Measurements from ENCODE around the gene MTARC1.
A peak's percentile ranks its signal among the peaks of the same experiment; 100 is the strongest.

The MTARC1 gene

DNA sequence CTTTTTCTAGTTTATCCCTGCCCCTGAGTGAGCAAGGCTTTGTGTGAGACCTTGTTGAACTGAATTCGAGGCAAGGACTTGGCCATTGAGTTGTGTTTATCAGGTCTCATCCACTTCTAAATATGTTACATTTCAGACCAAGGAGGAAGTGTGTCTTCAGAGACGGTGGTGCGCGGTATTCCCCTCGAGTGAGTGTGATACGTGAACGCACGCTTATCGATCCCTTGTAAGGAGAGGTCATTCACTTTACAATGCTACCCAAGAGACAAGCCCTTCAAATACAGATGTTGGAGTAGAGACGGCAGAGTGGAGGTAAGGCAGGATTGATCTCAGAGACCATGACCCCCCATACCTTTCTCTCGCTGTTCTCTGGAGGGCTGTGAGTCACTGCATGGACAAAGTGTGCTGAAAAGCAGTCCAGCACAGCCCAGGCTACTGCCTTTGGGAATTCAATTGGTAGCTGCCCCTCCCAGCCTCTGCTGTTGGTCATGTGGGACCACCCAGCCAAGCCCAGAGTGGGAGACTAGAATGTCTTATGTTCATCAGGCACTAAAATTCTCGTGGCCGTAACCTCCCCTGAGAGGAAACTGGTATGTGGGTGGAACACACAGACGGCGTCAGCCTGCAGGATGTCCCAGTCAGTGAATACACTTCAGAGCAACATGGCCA is 16.3 kb upstream of the MTARC1 start:
- Histone ChIP-seq H3K27ac (ENCODE audit: insufficient read depth, low read depth, low read length, poor library complexity, severe bottlenecking) (no peak overlapping the region), H3K4me1 (ENCODE audit: control insufficient read depth, insufficient read depth, low read length) (no peaks in the 10 kb centered on the region), H3K9me3 (ENCODE audit: control insufficient read depth, low read length) (no peaks in the 10 kb centered on the region), H3K36me3 (ENCODE audit: control insufficient read depth, insufficient read depth, low read length) (no peaks in the 10 kb centered on the region), H3K4me3 (ENCODE audit: insufficient read depth, low read depth, low read length) (no peak overlapping the region), H3K27me3 (ENCODE audit: control insufficient read depth, insufficient read depth, low read length, poor library complexity, severe bottlenecking) (no peaks in the 10 kb centered on the region)
- 96% methylated on average over 15 of the region's 15 CpGs for WGBS, 2 experiments

- Histone ChIP-seq H3K27me3 (ENCODE audit: control insufficient read depth, insufficient read depth, low read length, poor library complexity, severe bottlenecking) (no peaks in the 10 kb centered on the region), H3K4me1 (ENCODE audit: control insufficient read depth, insufficient read depth, low read length) (no peaks in the 10 kb centered on the region), H3K4me3 (ENCODE audit: insufficient read depth, low read depth, low read length) (no peak overlapping the region), H3K27ac (ENCODE audit: insufficient read depth, low read depth, low read length, poor library complexity, severe bottlenecking) (no peak overlapping the region), H3K36me3 (ENCODE audit: control insufficient read depth, insufficient read depth, low read length) (no peaks in the 10 kb centered on the region), H3K9me3 (ENCODE audit: control insufficient read depth, low read length) (no peaks in the 10 kb centered on the region)
- WGBS, 2 experiments: 84 to 89% methylated on average over 4 of the region's 4 CpGs
These were observed 13.9 kb upstream of the MTARC1 start for GRCh38 chr1:220772846-220773245.

- H3K9me3 ChIP-seq (ENCODE audit: control insufficient read depth, low read length): no peaks in the 10 kb centered on the region
These were observed 11.4 kb upstream of the MTARC1 start for GRCh38 chr1:220775240-220775853.

GRCh38 chr1:220776254-220776653 is 10.5 kb upstream of the MTARC1 start:
- H3K36me3 ChIP-seq (ENCODE audit: control insufficient read depth, insufficient read depth, low read length): no peaks in the 10 kb centered on the region
- no peaks in the 10 kb centered on the region for H3K9me3 ChIP-seq (ENCODE audit: control insufficient read depth, low read length)
- H3K4me3 ChIP-seq (ENCODE audit: insufficient read depth, low read depth, low read length): no peak overlapping the region
- H3K27ac ChIP-seq (ENCODE audit: insufficient read depth, low read depth, low read length, poor library complexity, severe bottlenecking): no peak overlapping the region
- no peaks in the 10 kb centered on the region for H3K27me3 ChIP-seq (ENCODE audit: control insufficient read depth, insufficient read depth, low read length, poor library complexity, severe bottlenecking)
- no peaks in the 10 kb centered on the region for H3K4me1 ChIP-seq (ENCODE audit: control insufficient read depth, insufficient read depth, low read length)
- WGBS, 2 experiments: 92 to 95% methylated on average over 6 to 7 of the region's 7 CpGs

More at GRCh38 chr1:220775240-220775853, 11.4 kb upstream of the MTARC1 start:
- no peak overlapping the region for H3K27ac ChIP-seq (ENCODE audit: insufficient read depth, low read depth, low read length, poor library complexity, severe bottlenecking)
- H3K36me3 ChIP-seq (ENCODE audit: control insufficient read depth, insufficient read depth, low read length): no peaks in the 10 kb centered on the region
- no peaks in the 10 kb centered on the region for H3K27me3 ChIP-seq (ENCODE audit: control insufficient read depth, insufficient read depth, low read length, poor library complexity, severe bottlenecking)
- whole genome bisulfite sequencing, 2 experiments: 39 to 42% methylated on average over 8 of the region's 8 CpGs
- no peak overlapping the region for H3K4me3 ChIP-seq (ENCODE audit: insufficient read depth, low read depth, low read length)
- H3K4me1 ChIP-seq (ENCODE audit: control insufficient read depth, insufficient read depth, low read length): no peaks in the 10 kb centered on the region

DNA sequence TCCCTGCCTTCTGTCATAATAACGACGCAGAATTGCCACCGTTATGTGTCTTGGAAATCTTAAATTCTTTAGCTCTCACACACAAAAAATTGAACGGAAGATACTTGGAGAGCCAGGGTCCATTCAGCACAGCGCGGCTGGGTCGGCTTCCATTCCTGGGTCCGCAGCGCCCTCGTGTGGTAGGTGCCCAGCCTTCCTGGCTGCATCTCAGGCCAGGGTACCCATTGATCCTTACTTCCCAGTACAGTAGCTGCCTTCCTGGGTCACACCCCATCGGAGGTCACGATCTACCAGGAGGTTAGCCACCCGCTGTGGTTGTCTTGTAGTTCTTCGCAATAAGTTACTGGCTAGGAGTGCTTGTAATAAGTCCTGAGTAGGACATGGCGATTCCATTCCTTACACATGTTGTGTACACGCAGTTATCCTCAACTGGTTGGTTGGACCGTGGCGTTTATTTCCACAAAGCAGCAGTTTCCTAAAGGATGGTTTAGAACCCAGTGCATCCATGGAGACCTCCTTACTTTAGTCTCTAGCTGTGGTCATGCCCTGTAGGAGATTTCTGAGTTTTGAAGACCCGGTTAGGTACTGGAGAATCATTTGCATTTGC is 9.9 kb upstream of the MTARC1 start:
- H3K27me3 ChIP-seq (ENCODE audit: control insufficient read depth, insufficient read depth, low read length, poor library complexity, severe bottlenecking): no peaks in the 10 kb centered on the region

DNA sequence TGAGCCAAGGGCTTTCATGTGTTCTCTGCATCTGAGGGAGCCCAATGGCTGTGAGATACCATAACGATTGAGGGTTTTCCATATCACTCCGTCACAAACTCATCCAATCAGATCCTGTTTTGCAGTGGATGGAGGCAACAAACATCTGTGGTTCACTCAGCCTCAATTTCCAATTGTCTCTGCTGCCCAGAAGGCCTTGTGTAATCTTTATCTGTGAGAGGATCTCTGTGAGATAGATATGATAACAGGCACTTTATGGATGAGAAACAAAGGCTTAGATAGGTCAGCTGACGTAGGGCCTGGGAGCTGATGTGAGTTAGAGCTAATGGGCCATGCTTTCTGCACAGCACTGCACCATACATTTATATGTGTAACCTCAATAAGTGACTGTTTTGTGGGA is 3.3 kb upstream of the MTARC1 start:
- WGBS, 2 experiments: 92 to 93% methylated on average over 3 of the region's 3 CpGs
- Histone ChIP-seq H3K36me3 (ENCODE audit: control insufficient read depth, insufficient read depth, low read length) (no peaks in the 10 kb centered on the region), H3K4me3 (ENCODE audit: insufficient read depth, low read depth, low read length) (no peak overlapping the region), H3K9me3 (ENCODE audit: control insufficient read depth, low read length) (no peaks in the 10 kb centered on the region), H3K27me3 (ENCODE audit: control insufficient read depth, insufficient read depth, low read length, poor library complexity, severe bottlenecking) (peaks cover 12% of the 10 kb centered on the region), H3K4me1 (ENCODE audit: control insufficient read depth, insufficient read depth, low read length) (peaks cover 5% of the 10 kb centered on the region), H3K27ac (ENCODE audit: insufficient read depth, low read depth, low read length, poor library complexity, severe bottlenecking) (no peak overlapping the region)

More for the DNA sequence above, 9.9 kb upstream of the MTARC1 start:
- Histone ChIP-seq H3K27ac (ENCODE audit: insufficient read depth, low read depth, low read length, poor library complexity, severe bottlenecking) (no peak overlapping the region), H3K9me3 (ENCODE audit: control insufficient read depth, low read length) (no peaks in the 10 kb centered on the region), H3K4me3 (ENCODE audit: insufficient read depth, low read depth, low read length) (no peak overlapping the region), H3K36me3 (ENCODE audit: control insufficient read depth, insufficient read depth, low read length) (no peaks in the 10 kb centered on the region), H3K4me1 (ENCODE audit: control insufficient read depth, insufficient read depth, low read length) (no peaks in the 10 kb centered on the region)
- WGBS, 2 experiments: 28 to 30% methylated on average over 19 of the region's 19 CpGs

GRCh38 chr1:220784751-220785150 is 2.0 kb upstream of the MTARC1 start:
- H3K27ac ChIP-seq (ENCODE audit: insufficient read depth, low read depth, low read length, poor library complexity, severe bottlenecking): no peak overlapping the region

DNA sequence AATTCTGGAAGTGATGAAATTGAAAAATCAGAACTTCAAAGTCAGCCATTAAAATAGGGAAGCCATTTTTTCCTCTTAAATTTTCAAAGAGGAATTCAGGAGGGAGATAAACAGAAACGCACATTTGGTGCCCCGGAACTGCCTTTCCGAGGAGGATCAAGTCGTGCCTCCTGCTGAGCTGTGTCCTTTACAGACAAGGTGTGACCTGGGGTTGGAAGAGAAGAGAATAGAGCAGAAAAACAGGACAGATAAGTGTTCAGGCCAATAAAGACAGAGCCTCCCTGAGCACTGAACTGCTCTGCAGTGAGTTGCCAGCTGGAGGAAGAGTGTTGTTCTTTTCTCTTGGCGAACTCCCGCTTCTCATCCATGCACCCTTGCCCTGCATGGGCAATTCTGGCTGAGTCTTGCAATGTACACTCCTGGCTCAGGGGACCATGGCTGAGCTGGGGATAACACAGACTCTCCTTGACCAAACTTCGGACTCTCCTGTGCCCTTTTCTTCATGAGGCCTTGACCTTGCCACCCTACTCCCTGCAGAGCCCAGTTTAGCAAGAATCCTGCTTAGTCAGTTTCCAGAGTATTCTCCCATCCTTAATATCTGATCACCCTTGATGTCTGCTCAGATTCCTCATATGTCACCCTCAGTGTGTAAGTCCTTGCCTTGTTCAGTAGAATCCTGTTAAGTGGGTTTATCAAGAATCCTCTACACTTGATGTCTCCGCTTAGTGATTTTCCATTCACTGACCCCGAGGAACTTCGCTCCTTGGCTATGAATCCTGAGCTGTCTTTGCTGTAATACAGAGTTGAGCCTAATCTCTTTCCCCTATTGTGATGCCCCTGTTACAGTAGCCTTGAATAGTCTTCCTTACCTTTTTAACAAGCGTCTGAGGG is 1.3 kb upstream of the MTARC1 start:
- H3K36me3 ChIP-seq (ENCODE audit: control insufficient read depth, insufficient read depth, low read length): no peaks in the 10 kb centered on the region
- no peaks in the 10 kb centered on the region for H3K9me3 ChIP-seq (ENCODE audit: control insufficient read depth, low read length)
- peaks cover 12% of the 10 kb centered on the region for H3K27me3 ChIP-seq (ENCODE audit: control insufficient read depth, insufficient read depth, low read length, poor library complexity, severe bottlenecking)
- whole genome bisulfite sequencing, 2 experiments: 81 to 86% methylated on average over 11 of the region's 11 CpGs
- H3K4me1 ChIP-seq (ENCODE audit: control insufficient read depth, insufficient read depth, low read length): peaks cover 5% of the 10 kb centered on the region
- H3K4me3 ChIP-seq (ENCODE audit: insufficient read depth, low read depth, low read length): no peak overlapping the region
- H3K27ac ChIP-seq (ENCODE audit: insufficient read depth, low read depth, low read length, poor library complexity, severe bottlenecking): no peak overlapping the region

More at GRCh38 chr1:220784751-220785150, 2.0 kb upstream of the MTARC1 start:
- 78 to 83% methylated on average over 3 to 4 of the region's 4 CpGs for WGBS, 2 experiments
- Histone ChIP-seq H3K9me3 (ENCODE audit: control insufficient read depth, low read length) (no peaks in the 10 kb centered on the region), H3K4me3 (ENCODE audit: insufficient read depth, low read depth, low read length) (no peak overlapping the region), H3K36me3 (ENCODE audit: control insufficient read depth, insufficient read depth, low read length) (no peaks in the 10 kb centered on the region), H3K27me3 (ENCODE audit: control insufficient read depth, insufficient read depth, low read length, poor library complexity, severe bottlenecking) (peaks cover 12% of the 10 kb centered on the region), H3K4me1 (ENCODE audit: control insufficient read depth, insufficient read depth, low read length) (peaks cover 5% of the 10 kb centered on the region)

DNA sequence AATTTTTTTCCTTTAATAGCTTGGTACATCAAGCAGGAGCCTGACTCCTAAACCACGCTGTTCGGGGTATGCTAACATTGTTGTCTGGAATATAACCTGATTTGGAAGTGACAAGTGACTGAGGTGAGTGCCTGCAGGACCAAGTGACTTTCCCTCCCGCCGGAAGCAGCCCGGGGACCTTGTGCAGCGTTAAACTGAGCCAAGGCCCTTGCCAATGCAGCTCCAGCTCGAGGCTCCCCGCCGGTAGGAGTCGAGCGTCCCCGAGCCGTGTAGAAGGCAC is 716 bp upstream of the MTARC1 start:
- no peaks in the 10 kb centered on the region for H3K9me3 ChIP-seq (ENCODE audit: control insufficient read depth, low read length)
- no peak overlapping the region for H3K27ac ChIP-seq (ENCODE audit: insufficient read depth, low read depth, low read length, poor library complexity, severe bottlenecking)
- H3K27me3 ChIP-seq (ENCODE audit: control insufficient read depth, insufficient read depth, low read length, poor library complexity, severe bottlenecking): peaks cover 12% of the 10 kb centered on the region
- 19 to 20% methylated on average over 13 of the region's 13 CpGs for WGBS, 2 experiments
- peak overlapping the region; percentile 68 for H3K4me3 ChIP-seq (ENCODE audit: insufficient read depth, low read depth, low read length)
- H3K4me1 ChIP-seq (ENCODE audit: control insufficient read depth, insufficient read depth, low read length): peaks cover 5% of the 10 kb centered on the region
- no peaks in the 10 kb centered on the region for H3K36me3 ChIP-seq (ENCODE audit: control insufficient read depth, insufficient read depth, low read length)
